ENCODE data around the gene OBSCN.
A peak's percentile ranks its signal among the peaks of the same experiment; 100 is the strongest.

The OBSCN gene

DNA sequence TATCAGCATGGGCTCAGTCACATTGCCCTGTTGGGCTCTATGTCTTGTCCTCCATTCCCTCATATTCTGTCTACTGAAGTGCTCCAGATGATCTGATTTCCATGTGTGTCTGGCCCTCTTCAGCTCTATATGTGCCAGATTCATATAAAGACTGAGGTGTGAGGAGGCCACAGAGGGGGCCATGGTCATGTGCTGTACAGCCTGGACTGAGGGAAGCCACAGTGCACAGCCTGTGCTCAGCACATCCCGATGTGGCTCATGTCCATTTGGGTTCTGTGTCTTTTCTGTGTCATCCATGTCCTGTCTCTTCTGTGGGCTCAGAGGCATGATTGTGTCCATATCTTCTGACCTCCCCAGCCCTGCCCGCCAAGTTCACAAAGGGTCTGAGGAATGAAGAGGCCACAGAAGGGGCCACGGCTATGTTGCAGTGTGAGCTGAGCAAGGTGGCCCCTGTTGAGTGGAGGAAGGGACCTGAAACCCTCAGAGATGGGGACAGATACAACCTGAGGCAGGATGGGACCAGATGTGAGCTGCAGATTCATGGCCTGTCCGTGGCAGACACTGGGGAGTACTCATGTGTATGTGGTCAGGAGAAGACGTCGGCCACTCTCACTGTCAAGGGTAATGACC is 97.0 kb downstream of the OBSCN start:
- Histone ChIP-seq H2BK12ac (ENCODE audit: low read length in 2 of 2) (no peak overlapping the region), H3K4ac (ENCODE audit: low read depth in 1 of 2, low read length in 2 of 2) (no peak overlapping the region), H2AFZ (ENCODE audit: low read depth, low read length) (no peak overlapping the region), H3K4me2 (ENCODE audit: low read length, poor library complexity, severe bottlenecking) (no peak overlapping the region), H3K14ac (ENCODE audit: low read length in 2 of 2) (no peak overlapping the region), H4K8ac (ENCODE audit: low read length) (no peak overlapping the region), H3K4me3 (ENCODE audit: insufficient read depth in 1 of 2, low read depth in 1 of 2, low read length in 2 of 2) (no peak overlapping the region), H3K27me3 (ENCODE audit: control insufficient read depth in 1 of 2, insufficient read depth in 1 of 2, low read length in 2 of 2) (no peaks in the 10 kb centered on the region), H2BK15ac (ENCODE audit: low read depth, poor library complexity, severe bottlenecking) (no peak overlapping the region), H3K9ac (ENCODE audit: low read length) (no peak overlapping the region), H3K18ac (ENCODE audit: low read depth in 1 of 2, low read length in 2 of 2) (no peak overlapping the region), H3K36me3 (ENCODE audit: control insufficient read depth in 1 of 2, insufficient read depth in 2 of 2, low read depth in 1 of 2, low read length in 2 of 2) (no peaks in the 10 kb centered on the region), H3K79me1 (replicated peaks; ENCODE audit: low read length, poor library complexity, severe bottlenecking) (no peaks in the 10 kb centered on the region), H2BK120ac (ENCODE audit: low read depth, low read length) (no peak overlapping the region), H3K27ac (ENCODE audit: low read length, poor library complexity, severe bottlenecking) (no peak overlapping the region), H2AK5ac (ENCODE audit: low read length, severe bottlenecking) (no peak overlapping the region), H3K9me3 (ENCODE audit: control insufficient read depth, low read length) (peaks cover 50% of the 10 kb centered on the region), H3K4me1 (ENCODE audit: control insufficient read depth, insufficient read depth, low read depth, low read length) (no peaks in the 10 kb centered on the region), H2BK5ac (ENCODE audit: low read depth, low read length, poor library complexity, severe bottlenecking) (no peak overlapping the region), H4K91ac (ENCODE audit: low read length) (no peak overlapping the region), H3K23ac (ENCODE audit: low read length in 2 of 2) (no peak overlapping the region)
- DNase-seq = no peak
- 91% methylated on average over 6 of the region's 6 CpGs for WGBS

DNA sequence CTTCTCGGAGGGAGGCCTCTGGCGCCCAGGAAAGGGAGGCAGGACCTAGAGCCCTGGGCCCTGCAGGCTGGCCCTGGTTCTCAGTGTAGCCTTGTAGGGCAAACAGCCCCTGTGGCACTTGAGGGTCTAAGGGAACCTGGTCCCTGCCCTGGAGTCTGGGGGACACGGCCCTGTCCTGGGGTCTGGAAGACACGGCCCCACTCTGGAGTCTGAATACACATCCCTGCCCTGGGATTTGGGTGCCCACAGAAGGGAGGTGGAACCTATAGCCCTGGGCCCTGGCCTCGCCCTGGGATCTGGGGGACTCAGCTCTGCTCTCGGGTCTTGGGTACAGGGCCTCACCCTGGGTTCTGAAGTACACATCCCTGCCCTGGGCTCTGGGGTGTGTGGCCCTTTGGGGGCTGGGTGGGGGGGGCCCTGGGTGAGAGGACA is 97.9 kb downstream of the OBSCN start:
- no peaks in the 10 kb centered on the region for H3K27me3 ChIP-seq (ENCODE audit: control insufficient read depth in 1 of 2, insufficient read depth in 1 of 2, low read length in 2 of 2)
- H3K4ac ChIP-seq (ENCODE audit: low read depth in 1 of 2, low read length in 2 of 2) = no peak overlapping the region
- H3K9me3 ChIP-seq (ENCODE audit: control insufficient read depth, low read length) = peaks cover 42% of the 10 kb centered on the region
- no peak overlapping the region for H3K27ac ChIP-seq (ENCODE audit: low read length, poor library complexity, severe bottlenecking)
- H3K23ac ChIP-seq (ENCODE audit: low read length in 2 of 2) = no peak overlapping the region
- H2BK5ac ChIP-seq (ENCODE audit: low read depth, low read length, poor library complexity, severe bottlenecking) = no peak overlapping the region
- H2BK12ac ChIP-seq (ENCODE audit: low read length in 2 of 2) = no peak overlapping the region
- no peak overlapping the region for H3K18ac ChIP-seq (ENCODE audit: low read depth in 1 of 2, low read length in 2 of 2)
- no peak for DNase-seq
- no peak overlapping the region for H4K8ac ChIP-seq (ENCODE audit: low read length)
- no peaks in the 10 kb centered on the region for H3K36me3 ChIP-seq (ENCODE audit: control insufficient read depth in 1 of 2, insufficient read depth in 2 of 2, low read depth in 1 of 2, low read length in 2 of 2)
- no peak overlapping the region for H3K4me2 ChIP-seq (ENCODE audit: low read length, poor library complexity, severe bottlenecking)
- H4K91ac ChIP-seq (ENCODE audit: low read length) = no peak overlapping the region
- no peak overlapping the region for H2BK120ac ChIP-seq (ENCODE audit: low read depth, low read length)
- H2BK15ac ChIP-seq (ENCODE audit: low read depth, poor library complexity, severe bottlenecking) = no peak overlapping the region
- WGBS = 89% methylated on average over 6 of the region's 6 CpGs
- H3K79me1 ChIP-seq (replicated peaks; ENCODE audit: low read length, poor library complexity, severe bottlenecking) = no peaks in the 10 kb centered on the region
- no peak overlapping the region for H3K14ac ChIP-seq (ENCODE audit: low read length in 2 of 2)
- H3K4me3 ChIP-seq (ENCODE audit: insufficient read depth in 1 of 2, low read depth in 1 of 2, low read length in 2 of 2) = no peak overlapping the region
- no peaks in the 10 kb centered on the region for H3K4me1 ChIP-seq (ENCODE audit: control insufficient read depth, insufficient read depth, low read depth, low read length)
- H2AFZ ChIP-seq (ENCODE audit: low read depth, low read length) = no peak overlapping the region
- no peak overlapping the region for H3K9ac ChIP-seq (ENCODE audit: low read length)
- H2AK5ac ChIP-seq (ENCODE audit: low read length, severe bottlenecking) = no peak overlapping the region

DNA sequence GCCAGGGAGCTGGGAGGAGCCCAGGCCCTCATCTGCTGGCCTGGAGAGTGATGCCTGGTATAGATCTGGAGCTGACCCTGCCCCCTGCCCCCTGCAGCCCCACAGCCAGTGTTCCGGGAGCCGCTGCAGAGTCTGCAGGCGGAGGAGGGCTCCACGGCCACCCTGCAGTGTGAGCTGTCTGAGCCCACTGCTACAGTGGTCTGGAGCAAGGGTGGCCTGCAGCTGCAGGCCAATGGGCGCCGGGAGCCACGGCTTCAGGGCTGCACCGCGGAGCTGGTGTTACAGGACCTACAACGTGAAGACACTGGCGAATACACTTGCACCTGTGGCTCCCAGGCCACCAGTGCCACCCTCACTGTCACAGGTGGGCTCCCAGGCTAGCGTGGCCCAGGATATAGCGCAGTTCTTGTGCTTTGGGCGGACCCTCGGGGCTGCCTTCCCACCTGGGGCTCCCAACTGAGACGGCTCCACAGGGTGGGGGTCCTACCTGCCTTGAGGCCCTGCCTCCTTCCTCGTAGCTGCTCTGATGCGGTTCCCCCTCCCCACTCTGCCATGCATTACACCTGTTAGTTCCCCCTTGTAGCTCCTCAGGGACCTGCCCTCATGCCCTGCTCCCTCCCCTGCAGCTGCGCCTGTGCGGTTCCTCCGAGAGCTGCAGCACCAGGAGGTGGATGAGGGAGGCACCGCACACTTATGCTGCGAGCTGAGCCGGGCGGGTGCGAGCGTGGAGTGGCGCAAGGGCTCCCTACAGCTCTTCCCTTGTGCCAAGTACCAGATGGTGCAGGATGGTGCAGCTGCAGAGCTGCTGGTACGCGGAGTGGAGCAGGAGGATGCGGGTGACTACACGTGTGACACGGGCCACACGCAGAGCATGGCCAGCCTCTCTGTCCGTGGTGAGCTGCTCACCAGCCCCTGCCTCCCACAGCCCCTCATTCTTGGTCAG is 98.7 kb downstream of the OBSCN start:
- Histone ChIP-seq H3K9me3 (ENCODE audit: control insufficient read depth, low read length) (peaks cover 33% of the 10 kb centered on the region), H2BK15ac (ENCODE audit: low read depth, poor library complexity, severe bottlenecking) (no peak overlapping the region), H4K91ac (ENCODE audit: low read length) (no peak overlapping the region), H2BK12ac (ENCODE audit: low read length in 2 of 2) (no peak overlapping the region), H2AK5ac (ENCODE audit: low read length, severe bottlenecking) (no peak overlapping the region), H3K36me3 (ENCODE audit: control insufficient read depth in 1 of 2, insufficient read depth in 2 of 2, low read depth in 1 of 2, low read length in 2 of 2) (no peaks in the 10 kb centered on the region), H2AFZ (ENCODE audit: low read depth, low read length) (no peak overlapping the region), H4K8ac (ENCODE audit: low read length) (no peak overlapping the region), H3K23ac (ENCODE audit: low read length in 2 of 2) (no peak overlapping the region), H3K18ac (ENCODE audit: low read depth in 1 of 2, low read length in 2 of 2) (no peak overlapping the region), H3K27me3 (ENCODE audit: control insufficient read depth in 1 of 2, insufficient read depth in 1 of 2, low read length in 2 of 2) (no peaks in the 10 kb centered on the region), H3K27ac (ENCODE audit: low read length, poor library complexity, severe bottlenecking) (no peak overlapping the region), H2BK120ac (ENCODE audit: low read depth, low read length) (no peak overlapping the region), H3K4me3 (ENCODE audit: insufficient read depth in 1 of 2, low read depth in 1 of 2, low read length in 2 of 2) (no peak overlapping the region), H2BK5ac (ENCODE audit: low read depth, low read length, poor library complexity, severe bottlenecking) (no peak overlapping the region), H3K4ac (ENCODE audit: low read depth in 1 of 2, low read length in 2 of 2) (no peak overlapping the region), H3K79me1 (replicated peaks; ENCODE audit: low read length, poor library complexity, severe bottlenecking) (no peaks in the 10 kb centered on the region), H3K14ac (ENCODE audit: low read length in 2 of 2) (peak overlapping the region in 1 of 2 experiments; percentile 7), H3K4me2 (ENCODE audit: low read length, poor library complexity, severe bottlenecking) (no peak overlapping the region), H3K9ac (ENCODE audit: low read length) (no peak overlapping the region), H3K4me1 (ENCODE audit: control insufficient read depth, insufficient read depth, low read depth, low read length) (no peaks in the 10 kb centered on the region)
- WGBS = 88% methylated on average over 35 of the region's 35 CpGs
- no peak for DNase-seq

DNA sequence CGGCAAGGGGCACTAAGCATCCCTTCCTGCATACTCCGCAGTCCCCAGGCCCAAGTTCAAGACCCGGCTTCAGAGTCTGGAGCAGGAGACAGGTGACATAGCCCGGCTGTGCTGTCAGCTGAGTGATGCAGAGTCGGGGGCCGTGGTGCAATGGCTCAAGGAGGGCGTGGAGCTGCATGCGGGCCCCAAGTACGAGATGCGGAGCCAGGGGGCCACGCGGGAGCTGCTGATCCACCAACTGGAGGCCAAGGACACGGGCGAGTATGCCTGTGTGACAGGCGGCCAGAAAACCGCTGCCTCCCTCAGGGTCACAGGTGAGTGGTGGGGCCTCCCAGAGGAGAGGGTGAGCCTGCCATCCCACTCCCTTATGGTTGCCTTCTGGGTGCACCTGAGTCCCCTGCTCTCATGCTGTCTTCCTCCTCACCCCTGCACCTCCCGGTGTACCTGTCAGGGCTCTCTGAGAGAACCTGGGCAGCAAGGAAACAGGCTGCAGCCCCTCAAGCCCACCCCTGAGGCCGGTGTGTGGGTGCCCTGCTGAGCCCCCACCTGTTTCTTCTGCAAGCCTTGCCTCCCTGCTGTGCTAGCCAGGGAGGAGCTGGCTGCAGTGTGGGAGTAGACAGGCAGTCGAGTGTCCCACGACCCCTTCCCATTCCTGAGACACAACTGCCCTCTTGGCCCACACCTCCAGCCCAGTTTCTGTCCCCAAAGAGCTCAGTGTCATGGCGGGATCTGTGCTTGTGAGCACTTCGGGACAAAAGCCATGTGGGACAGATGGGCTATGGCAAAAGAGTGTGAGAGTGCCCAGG is 99.6 kb downstream of the OBSCN start:
- Histone ChIP-seq H2BK15ac (ENCODE audit: low read depth, poor library complexity, severe bottlenecking) (no peak overlapping the region), H2BK12ac (ENCODE audit: low read length in 2 of 2) (no peak overlapping the region), H4K91ac (ENCODE audit: low read length) (no peak overlapping the region), H3K18ac (ENCODE audit: low read depth in 1 of 2, low read length in 2 of 2) (no peak overlapping the region), H3K4ac (ENCODE audit: low read depth in 1 of 2, low read length in 2 of 2) (no peak overlapping the region), H3K9ac (ENCODE audit: low read length) (no peak overlapping the region), H3K4me3 (ENCODE audit: insufficient read depth in 1 of 2, low read depth in 1 of 2, low read length in 2 of 2) (no peak overlapping the region), H3K27me3 (ENCODE audit: control insufficient read depth in 1 of 2, insufficient read depth in 1 of 2, low read length in 2 of 2) (no peaks in the 10 kb centered on the region), H2AFZ (ENCODE audit: low read depth, low read length) (no peak overlapping the region), H3K23ac (ENCODE audit: low read length in 2 of 2) (no peak overlapping the region), H4K8ac (ENCODE audit: low read length) (no peak overlapping the region), H3K14ac (ENCODE audit: low read length in 2 of 2) (no peak overlapping the region), H2AK5ac (ENCODE audit: low read length, severe bottlenecking) (no peak overlapping the region), H3K27ac (ENCODE audit: low read length, poor library complexity, severe bottlenecking) (no peak overlapping the region), H3K9me3 (ENCODE audit: control insufficient read depth, low read length) (peaks cover 25% of the 10 kb centered on the region), H3K4me2 (ENCODE audit: low read length, poor library complexity, severe bottlenecking) (no peak overlapping the region), H3K4me1 (ENCODE audit: control insufficient read depth, insufficient read depth, low read depth, low read length) (no peaks in the 10 kb centered on the region), H3K36me3 (ENCODE audit: control insufficient read depth in 1 of 2, insufficient read depth in 2 of 2, low read depth in 1 of 2, low read length in 2 of 2) (no peaks in the 10 kb centered on the region), H2BK120ac (ENCODE audit: low read depth, low read length) (no peak overlapping the region), H2BK5ac (ENCODE audit: low read depth, low read length, poor library complexity, severe bottlenecking) (no peak overlapping the region), H3K79me1 (replicated peaks; ENCODE audit: low read length, poor library complexity, severe bottlenecking) (no peaks in the 10 kb centered on the region)
- WGBS = 82% methylated on average over 21 of the region's 22 CpGs
- no peak for DNase-seq
